Astrocyte of the cerebellum (primary cell): ENCODE data around the gene PRSS2.

ENCODE experiments used
- DNase-seq: peaks from one replicate; pipeline ENCODE4 v3.0.0-alpha.2; 2011; ENCODE audit warnings: low read depth
- H3K4me3 ChIP-seq: 2 replicates; pipeline ENCODE4 v1.5.1; 2011; ENCODE audit warnings: mild to moderate bottlenecking, low read depth, low read length, moderate library complexity
- CTCF ChIP-seq: IDR thresholded peaks from 2 replicates; pipeline ENCODE4 v1.5.1; 2012; ENCODE audit warnings: low read length, low read depth, moderate library complexity, mild to moderate bottlenecking; ENCODE audit errors: missing control alignments
- in situ Hi-C: cut with HindIII; loops from 2 replicates; pipeline ENCODE4 v1.10.0; 2017; ENCODE audit warnings: low sequenced_read_pairs

PRSS2 gene

GRCh38 chr7:142813699-142814098 lies 42.9 kb downstream of the PRSS2 start:
- no peak for DNase-seq
- H3K4me3 ChIP-seq: no peak overlapping the region
- TF ChIP-seq CTCF: no peak
- in situ Hi-C loops: no loop called here

DNA sequence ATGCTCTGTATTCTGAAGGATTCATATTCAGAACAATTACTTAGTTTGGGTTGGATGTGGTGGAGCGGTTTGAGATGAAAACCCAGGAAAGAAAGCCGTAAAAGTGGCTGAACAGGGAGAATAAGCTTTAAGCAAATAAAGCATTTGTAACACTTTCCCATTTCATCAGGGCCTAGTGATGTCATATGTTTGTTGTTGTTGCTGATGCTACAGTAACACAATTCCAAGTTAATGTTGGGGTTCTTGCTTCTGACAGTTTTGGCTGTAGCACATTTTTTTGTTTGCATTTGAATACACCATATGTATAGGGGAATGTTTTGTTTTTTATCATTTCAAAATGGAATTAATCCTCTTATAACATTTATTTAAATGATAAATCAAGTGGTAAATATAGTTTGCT lies 43.7 kb downstream of the PRSS2 start:
- in situ Hi-C loops: no loop called here
- DNase-seq: no peak
- H3K4me3 ChIP-seq: no peak overlapping the region
- no peak for TF ChIP-seq CTCF

DNA sequence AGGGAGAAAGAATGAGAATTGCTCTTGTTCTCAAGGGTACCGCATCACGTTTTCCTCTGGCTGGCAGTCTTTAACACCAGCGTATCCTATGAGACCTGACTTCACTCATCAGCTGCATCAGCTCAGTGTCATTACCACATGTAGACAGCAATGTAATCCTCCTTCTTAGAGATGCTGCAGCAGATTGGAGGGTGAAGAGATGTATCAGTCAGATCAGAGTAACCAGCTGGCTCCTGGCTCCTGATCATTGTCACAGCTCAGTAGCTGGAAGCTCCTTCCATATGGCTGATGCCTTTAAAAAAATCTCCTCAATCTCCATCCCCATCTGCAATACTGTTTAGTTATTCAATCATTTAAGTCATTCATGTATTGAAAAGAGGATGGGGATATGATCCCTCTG lies 44.4 kb downstream of the PRSS2 start:
- no peak overlapping the region for H3K4me3 ChIP-seq
- in situ Hi-C loops: no loop called here
- no peak for DNase-seq
- TF ChIP-seq CTCF: no peak

- H3K4me3 ChIP-seq: no peak overlapping the region
- in situ Hi-C loops: no loop called here
- no peak for DNase-seq
- TF ChIP-seq CTCF: no peak
Measured at GRCh38 chr7:142817506-142817905, 46.7 kb downstream of the PRSS2 start.

GRCh38 chr7:142819530-142819929 lies 48.8 kb downstream of the PRSS2 start:
- TF ChIP-seq CTCF: no peak
- H3K4me3 ChIP-seq: no peak overlapping the region
- in situ Hi-C loops: no loop called here
- no peak for DNase-seq

GRCh38 chr7:142822714-142823113 lies 51.9 kb downstream of the PRSS2 start:
- in situ Hi-C loops: no loop called here
- no peak overlapping the region for H3K4me3 ChIP-seq
- TF ChIP-seq CTCF: no peak
- no peak for DNase-seq
